Left hindlimb (tissue), 1 donor: ENCODE measurements around the gene ATXN1.
"Not testable (repeated sequence)": the region's sequence is repeated elsewhere in the genome, so short reads cannot be mapped to it uniquely, and the experiment has no call there.

Experiments
- DNase-seq: peaks from one replicate; pipeline ENCODE4 v3.0.0-alpha.2; 2018

The ATXN1 gene

GRCh38 chr6:16635291-16635809, 125.9 kb downstream of the ATXN1 start:
- no peak for DNase-seq

GRCh38 chr6:16634855-16635254, 126.4 kb downstream of the ATXN1 start:
- no peak for DNase-seq

GRCh38 chr6:16633961-16634360, 127.3 kb downstream of the ATXN1 start:
- DNase-seq, result no peak

GRCh38 chr6:16633465-16633864, 127.8 kb downstream of the ATXN1 start:
- no peak for DNase-seq

GRCh38 chr6:16632101-16632500, 129.2 kb downstream of the ATXN1 start:
- no peak for DNase-seq

GRCh38 chr6:16630026-16630643, 131.1 kb downstream of the ATXN1 start:
- DNase-seq, result no peak

GRCh38 chr6:16628580-16628979, 132.7 kb downstream of the ATXN1 start:
- DNase-seq, result not testable (repeated sequence)

GRCh38 chr6:16626650-16627049, 134.6 kb downstream of the ATXN1 start:
- no peak for DNase-seq

GRCh38 chr6:16625291-16626265, 135.7 kb downstream of the ATXN1 start:
- no peak for DNase-seq

GRCh38 chr6:16624636-16625290, 136.5 kb downstream of the ATXN1 start:
- no peak for DNase-seq

- no peak for DNase-seq
Observed at GRCh38 chr6:16623731-16624130, 137.5 kb downstream of the ATXN1 start.

GRCh38 chr6:16623029-16623653, 138.1 kb downstream of the ATXN1 start:
- DNase-seq, result no peak

- no peak for DNase-seq
Observed at GRCh38 chr6:16622193-16622592, 139.1 kb downstream of the ATXN1 start.

- no peak for DNase-seq
Observed at GRCh38 chr6:16621002-16621401, 140.3 kb downstream of the ATXN1 start.

GRCh38 chr6:16619777-16620176, 141.5 kb downstream of the ATXN1 start:
- DNase-seq, result no peak

GRCh38 chr6:16618962-16619361, 142.3 kb downstream of the ATXN1 start:
- no peak for DNase-seq

- DNase-seq, result not testable (repeated sequence)
Observed at GRCh38 chr6:16615215-16615614, 146.0 kb downstream of the ATXN1 start.

- not testable (repeated sequence) for DNase-seq
Observed at GRCh38 chr6:16614143-16614542, 147.1 kb downstream of the ATXN1 start.

GRCh38 chr6:16613504-16613903, 147.8 kb downstream of the ATXN1 start:
- not testable (repeated sequence) for DNase-seq

GRCh38 chr6:16608444-16608843, 152.8 kb downstream of the ATXN1 start:
- DNase-seq, result no peak

GRCh38 chr6:16602035-16602434, 159.2 kb downstream of the ATXN1 start:
- no peak for DNase-seq

- DNase-seq, result no peak
Observed at GRCh38 chr6:16600701-16601100, 160.6 kb downstream of the ATXN1 start.

- no peak for DNase-seq
Observed at GRCh38 chr6:16600026-16600425, 161.2 kb downstream of the ATXN1 start.
